Subcutaneous adipose tissue (tissue), 4 donors: ENCODE measurements around the gene GLI3. TPM values are rescaled to one million over a fixed set of nuclear protein-coding genes. Genes with fewer than 3 reads are reported as not detected.

Source experiments
- total RNA-seq, 4 donors: library from RNA; depleted of rRNA; stranded (reverse); fragments of >200 nt; gene quantifications; one replicate each; pipeline ENCODE4 v1.1.0, GENCODE V29; 2016
- TF ChIP-seq, protein P1 (sequence below): fragments of 450-650 bp; IDR thresholded peaks from one replicate; pipeline ENCODE4 v1.5.1; 2016; ENCODE audit warnings: low read depth, mild to moderate bottlenecking, control low read depth, antibody characterized with exemption, moderate library complexity

Gene GLI3
- total RNA-seq, 4 donors from 2014 or later = 11.6 to 16.8 (median 16.3) TPM

DNA sequence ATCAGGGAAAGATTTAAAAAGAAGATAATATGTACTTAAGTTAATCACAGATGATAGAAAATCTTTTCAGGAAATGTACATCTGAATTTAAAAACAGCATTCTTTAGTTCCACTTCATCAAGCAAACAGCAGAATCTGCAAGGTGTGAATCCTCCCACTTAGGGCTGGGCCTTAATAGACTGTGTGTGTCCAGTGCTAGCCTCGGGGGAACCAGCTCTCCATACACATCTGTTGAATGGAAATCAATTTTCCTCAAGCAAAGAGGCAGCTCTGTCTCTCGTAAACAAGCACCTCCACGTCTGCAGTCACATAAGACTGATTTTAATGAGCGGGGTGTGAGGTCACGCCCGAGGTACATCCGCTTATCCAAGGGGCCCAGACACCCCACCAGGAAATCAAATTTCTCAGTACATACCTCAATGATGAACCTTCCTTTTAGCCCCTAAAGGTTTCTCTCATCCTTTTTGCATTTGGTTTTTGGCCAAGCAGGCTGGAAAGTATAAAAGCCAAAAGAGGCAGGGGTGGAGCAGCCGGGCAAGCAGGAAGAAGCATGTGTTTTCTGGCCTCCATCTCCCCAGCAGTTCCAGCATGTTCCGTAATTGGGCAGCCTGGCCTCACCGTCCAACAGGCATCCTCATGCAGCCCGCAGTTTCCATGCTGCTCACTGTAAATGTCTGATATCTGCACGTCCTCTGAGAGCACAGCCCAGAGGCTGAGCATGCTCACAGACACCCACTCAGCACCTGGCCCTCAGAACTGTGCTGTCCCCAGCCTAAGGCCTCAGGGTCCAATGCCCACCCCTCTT, 131.3 kb downstream of the GLI3 start:
- TF ChIP-seq, protein P1, sequence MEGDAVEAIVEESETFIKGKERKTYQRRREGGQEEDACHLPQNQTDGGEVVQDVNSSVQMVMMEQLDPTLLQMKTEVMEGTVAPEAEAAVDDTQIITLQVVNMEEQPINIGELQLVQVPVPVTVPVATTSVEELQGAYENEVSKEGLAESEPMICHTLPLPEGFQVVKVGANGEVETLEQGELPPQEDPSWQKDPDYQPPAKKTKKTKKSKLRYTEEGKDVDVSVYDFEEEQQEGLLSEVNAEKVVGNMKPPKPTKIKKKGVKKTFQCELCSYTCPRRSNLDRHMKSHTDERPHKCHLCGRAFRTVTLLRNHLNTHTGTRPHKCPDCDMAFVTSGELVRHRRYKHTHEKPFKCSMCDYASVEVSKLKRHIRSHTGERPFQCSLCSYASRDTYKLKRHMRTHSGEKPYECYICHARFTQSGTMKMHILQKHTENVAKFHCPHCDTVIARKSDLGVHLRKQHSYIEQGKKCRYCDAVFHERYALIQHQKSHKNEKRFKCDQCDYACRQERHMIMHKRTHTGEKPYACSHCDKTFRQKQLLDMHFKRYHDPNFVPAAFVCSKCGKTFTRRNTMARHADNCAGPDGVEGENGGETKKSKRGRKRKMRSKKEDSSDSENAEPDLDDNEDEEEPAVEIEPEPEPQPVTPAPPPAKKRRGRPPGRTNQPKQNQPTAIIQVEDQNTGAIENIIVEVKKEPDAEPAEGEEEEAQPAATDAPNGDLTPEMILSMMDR = no peak

- TF ChIP-seq, protein P1 = no peak
These were observed 132.3 kb downstream of the GLI3 start for GRCh38 chr7:42104694-42105093.

DNA sequence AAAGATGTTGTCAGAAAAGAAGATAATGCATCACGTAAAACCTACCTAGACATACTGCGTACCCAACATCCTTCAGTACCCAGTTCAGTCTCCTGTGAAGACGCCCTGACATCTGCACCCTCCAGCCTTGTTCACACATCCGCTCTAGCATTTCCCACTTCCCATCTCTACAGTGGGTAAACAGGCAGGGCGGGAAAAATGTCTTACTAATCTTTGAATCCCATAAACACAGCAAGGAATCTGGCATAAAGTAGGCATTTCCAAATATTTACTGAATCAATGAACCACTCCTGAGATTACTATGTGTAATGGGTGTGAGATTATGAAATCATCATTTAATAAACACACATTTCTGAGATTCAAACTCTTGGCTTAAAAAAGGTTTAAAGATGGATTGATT, 132.8 kb downstream of the GLI3 start:
- TF ChIP-seq, protein P1 = no peak

GRCh38 chr7:42103456-42103855, 133.6 kb downstream of the GLI3 start:
- TF ChIP-seq, protein P1 = no peak

DNA sequence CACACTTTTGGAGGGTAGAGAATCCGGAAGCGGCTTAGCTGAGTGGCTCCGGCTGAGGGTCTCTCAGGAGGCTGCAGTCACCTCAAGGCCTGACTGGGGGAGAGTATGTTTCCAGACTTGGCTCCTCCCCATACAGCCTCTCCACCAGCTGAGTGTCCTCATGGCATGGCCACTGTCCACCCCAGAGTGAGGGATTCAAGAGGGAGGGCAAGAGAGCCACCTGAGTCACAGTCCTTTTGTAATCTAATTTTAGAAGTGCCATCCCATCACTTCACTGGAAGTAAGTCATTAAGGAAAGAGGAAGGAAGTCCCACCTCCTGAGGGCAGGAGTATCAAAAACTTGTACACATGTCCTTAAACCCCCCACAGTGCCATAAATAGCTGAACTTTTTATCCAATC, 134.0 kb downstream of the GLI3 start:
- TF ChIP-seq, protein P1 = no peak

- TF ChIP-seq, protein P1 = no peak
These were observed 134.7 kb downstream of the GLI3 start for GRCh38 chr7:42102301-42102700.

GRCh38 chr7:42100156-42100508, 136.9 kb downstream of the GLI3 start:
- TF ChIP-seq, protein P1 = no peak
